AG09309 (cell line): ENCODE measurements around the gene PREX1.

Experiments used
- DNase-seq: peaks from one replicate; pipeline ENCODE4 v3.0.0-alpha.2; 2010; ENCODE audit warnings: low read depth
- H3K4me3 ChIP-seq: 2 replicates; pipeline ENCODE4 v1.5.1; 2011; ENCODE audit warnings: mild to moderate bottlenecking, low read depth, low read length, moderate library complexity; ENCODE audit not compliant: control insufficient read depth
- TF ChIP-seq, protein P1 (sequence below): IDR thresholded peaks from 2 replicates; pipeline ENCODE4 v1.5.1; 2011; ENCODE audit warnings: mild to moderate bottlenecking, low read depth, low read length, inconsistent platforms; ENCODE audit not compliant: insufficient read depth, control insufficient read depth; ENCODE audit errors: missing control alignments

PREX1 gene

DNA sequence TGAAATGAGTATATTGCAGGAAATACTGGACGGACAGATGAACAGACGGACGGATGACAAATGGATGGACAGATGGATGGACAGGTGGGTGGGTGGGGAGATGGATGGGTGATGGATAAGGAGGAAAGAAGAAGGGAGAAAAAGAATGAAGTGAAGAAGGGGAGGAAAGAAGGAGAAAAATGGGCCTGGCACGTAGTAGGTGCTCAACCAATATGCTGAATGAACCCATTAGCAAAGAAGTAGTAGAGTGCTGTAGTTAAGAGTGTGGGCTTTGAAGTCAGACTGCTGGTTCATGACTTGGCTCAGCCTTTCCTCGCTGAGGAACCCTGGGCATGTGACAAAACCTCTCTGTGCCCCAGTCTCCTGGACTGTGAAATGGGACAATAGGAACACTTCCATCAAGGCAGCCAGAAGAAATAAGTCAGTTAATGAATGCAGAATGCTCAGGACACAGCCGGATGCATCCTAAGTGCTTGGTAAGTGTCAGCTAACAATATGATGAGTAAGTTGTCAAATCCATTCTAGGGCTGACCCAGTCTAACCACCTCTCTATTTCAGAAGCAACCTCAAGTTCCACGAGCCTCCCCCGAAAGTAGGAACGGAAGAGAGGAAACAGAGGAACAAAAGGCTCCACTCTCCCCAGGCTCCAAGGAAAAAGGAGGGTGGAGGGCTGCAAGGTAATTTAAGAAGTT is 37.9 kb downstream of the PREX1 start:
- no peak for DNase-seq
- H3K4me3 ChIP-seq: no peak overlapping the region
- TF ChIP-seq, protein P1, sequence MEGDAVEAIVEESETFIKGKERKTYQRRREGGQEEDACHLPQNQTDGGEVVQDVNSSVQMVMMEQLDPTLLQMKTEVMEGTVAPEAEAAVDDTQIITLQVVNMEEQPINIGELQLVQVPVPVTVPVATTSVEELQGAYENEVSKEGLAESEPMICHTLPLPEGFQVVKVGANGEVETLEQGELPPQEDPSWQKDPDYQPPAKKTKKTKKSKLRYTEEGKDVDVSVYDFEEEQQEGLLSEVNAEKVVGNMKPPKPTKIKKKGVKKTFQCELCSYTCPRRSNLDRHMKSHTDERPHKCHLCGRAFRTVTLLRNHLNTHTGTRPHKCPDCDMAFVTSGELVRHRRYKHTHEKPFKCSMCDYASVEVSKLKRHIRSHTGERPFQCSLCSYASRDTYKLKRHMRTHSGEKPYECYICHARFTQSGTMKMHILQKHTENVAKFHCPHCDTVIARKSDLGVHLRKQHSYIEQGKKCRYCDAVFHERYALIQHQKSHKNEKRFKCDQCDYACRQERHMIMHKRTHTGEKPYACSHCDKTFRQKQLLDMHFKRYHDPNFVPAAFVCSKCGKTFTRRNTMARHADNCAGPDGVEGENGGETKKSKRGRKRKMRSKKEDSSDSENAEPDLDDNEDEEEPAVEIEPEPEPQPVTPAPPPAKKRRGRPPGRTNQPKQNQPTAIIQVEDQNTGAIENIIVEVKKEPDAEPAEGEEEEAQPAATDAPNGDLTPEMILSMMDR: no peak

DNA sequence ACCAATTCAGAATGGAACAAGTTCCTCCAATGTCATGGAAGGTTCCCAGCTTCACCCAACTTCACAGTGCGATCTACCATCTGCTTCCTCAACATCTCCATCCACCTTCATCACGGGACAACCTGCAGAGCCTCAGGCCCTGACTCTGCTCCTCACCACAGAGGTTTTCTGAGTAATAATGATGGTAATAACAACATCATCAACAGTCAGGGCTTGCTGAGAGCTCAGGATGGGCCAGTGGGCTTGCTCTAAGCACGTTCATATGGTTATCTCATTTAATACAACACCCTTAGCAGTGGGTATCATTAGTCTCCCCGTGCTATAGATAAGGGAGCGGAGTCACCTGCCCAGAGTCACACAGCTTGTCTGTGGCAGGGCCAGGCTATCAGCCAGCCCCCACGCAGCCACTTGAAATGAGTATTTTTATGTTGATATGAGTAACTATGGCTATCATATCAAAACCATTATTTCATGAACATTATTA is 38.6 kb downstream of the PREX1 start:
- TF ChIP-seq, protein P1: no peak
- no peak for DNase-seq
- no peak overlapping the region for H3K4me3 ChIP-seq

DNA sequence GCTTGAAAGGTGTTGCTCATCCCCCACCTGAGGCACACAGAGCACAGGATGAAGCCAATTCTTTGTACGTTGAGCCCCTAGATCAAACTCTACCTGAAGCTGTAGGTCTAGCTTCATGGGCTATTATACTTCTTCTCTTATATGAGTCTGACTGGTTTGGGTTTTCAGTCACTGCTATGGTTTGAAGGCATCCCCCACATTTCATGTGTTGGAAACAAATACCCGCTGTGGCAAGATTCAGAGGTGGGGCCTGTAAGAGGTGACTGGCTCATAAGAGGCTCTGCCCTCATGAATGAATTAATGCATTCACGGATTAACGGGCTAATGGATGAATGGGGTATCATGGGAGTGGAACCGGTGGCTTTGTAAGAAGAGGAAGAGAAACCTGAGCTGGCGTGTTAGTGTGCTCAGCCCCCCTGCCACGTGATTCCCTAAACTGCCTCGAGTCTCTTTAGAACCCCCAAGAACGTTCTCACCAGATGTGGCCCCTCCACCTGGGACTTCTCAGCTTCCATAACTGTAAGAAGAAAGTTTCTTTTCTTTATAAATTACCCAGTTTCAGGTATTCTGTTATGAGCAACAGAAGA is 39.2 kb downstream of the PREX1 start:
- TF ChIP-seq, protein P1: no peak
- H3K4me3 ChIP-seq: no peak overlapping the region
- no peak for DNase-seq

DNA sequence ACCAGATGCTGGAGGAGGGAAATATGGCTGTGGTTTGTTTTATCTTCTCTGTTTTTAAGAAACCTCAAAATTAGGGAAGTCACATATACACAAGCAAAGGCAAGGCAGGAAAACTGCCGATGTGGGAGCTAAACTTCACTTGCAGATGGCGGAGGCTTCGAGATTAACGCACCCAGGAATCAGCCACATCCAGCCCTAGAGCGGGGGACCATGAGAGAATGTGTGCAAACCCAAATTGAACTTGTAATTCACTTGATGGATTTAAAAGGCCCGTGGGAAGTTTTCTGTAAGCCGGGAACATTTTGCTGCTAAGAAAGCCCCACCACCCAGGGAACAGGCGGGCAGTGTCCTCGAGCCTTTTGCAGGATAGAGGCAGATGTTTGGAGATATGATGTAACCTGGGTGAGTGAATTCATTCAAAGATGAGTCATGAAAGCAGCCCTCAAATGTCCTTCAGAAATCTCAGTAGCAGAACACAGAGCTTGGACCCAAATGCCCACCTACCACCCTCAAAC is 39.9 kb downstream of the PREX1 start:
- H3K4me3 ChIP-seq: no peak overlapping the region
- peak; percentile 25 for DNase-seq
- TF ChIP-seq, protein P1: no peak

DNA sequence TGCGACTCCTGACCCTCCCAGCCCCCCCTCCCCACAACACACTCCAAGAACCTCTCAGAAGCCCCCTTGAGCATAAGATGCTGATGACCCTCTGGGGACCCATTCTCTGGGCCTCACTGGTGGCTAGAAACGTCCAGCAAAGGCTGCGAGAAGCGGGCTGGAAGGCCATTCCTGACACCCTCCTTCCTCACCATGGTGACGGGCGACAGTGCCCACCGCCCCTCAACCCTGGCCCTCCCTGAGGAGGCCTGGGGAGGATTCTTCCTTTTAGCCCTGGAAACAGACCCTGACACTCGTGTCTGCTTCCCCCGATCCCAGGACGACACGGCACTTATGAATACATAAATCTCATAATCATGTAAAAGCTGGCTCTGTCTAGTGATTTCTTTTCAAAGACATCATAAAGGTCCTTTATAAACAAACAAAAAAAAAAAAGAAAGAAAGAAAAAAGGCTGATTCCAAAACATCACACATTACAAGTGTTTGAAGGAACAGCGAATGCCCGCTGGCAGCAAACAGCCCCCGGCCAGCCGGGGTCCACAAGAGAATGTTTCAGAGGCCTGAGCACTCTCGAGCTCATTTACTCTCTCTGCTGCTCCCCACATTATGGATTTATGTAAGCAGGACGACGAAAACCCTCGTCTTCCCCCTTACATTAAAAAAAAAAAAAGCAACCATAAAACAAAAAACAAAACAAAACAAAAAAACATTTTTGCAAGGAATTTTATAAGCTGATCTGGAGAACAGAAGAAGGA is 40.7 kb downstream of the PREX1 start:
- DNase-seq: no peak
- TF ChIP-seq, protein P1: no peak
- H3K4me3 ChIP-seq: no peak overlapping the region

DNA sequence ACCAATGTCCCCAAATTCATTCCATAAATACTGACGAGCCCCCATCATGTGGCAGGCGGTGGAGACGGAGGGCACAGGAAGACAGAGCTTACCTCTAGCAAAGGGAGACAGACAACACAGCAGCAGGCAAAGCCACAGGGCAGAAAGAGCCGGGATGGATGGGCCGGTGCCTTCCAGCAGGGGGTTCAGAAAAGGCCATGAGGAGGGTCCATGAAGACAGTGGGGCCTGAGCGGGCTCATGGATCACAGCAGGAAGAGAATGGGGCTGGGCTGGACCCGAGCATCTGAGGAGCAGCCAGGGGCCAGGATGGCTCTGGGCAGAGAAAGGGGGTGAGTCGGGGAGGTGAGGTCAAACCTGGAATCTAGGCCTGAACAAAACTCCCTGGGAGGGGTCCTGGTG is 42.0 kb downstream of the PREX1 start:
- DNase-seq: no peak
- no peak overlapping the region for H3K4me3 ChIP-seq
- TF ChIP-seq, protein P1: no peak
